PC-3 (cell line): ENCODE measurements around the gene ZMYM3. TPM values are rescaled to one million over a fixed set of nuclear protein-coding genes. Genes with fewer than 3 reads are reported as not detected.

ENCODE experiments used
- ATAC-seq: fragments of 200-7000 bp; cut with Tn5 transposase; 2 replicates; pipeline ENCODE4 v1.9.1; 2020; ENCODE audit warnings: mild to moderate bottlenecking, moderate library complexity
- BruUV-seq: library from RNA; stranded (reverse); fragments of 400-500 nt; replicated peaks from 2 replicates; lab custom pipeline; 2021; lab: Mats Ljungman, UMichigan
- CTCF ChIA-PET: fragments of 300-600 bp; sonication (Branson Sonifier 250); formaldehyde crosslinking; loops from one replicate; lab custom pipeline; 2022; ENCODE audit warnings: antibody characterized with exemption; lab: Charles Lee
- POLR2A ChIA-PET: fragments of 300-600 bp; sonication (Branson Sonifier 250); formaldehyde crosslinking; loops from one replicate; lab custom pipeline; 2022; ENCODE audit warnings: antibody characterized with exemption; ENCODE audit not compliant: unreplicated experiment; lab: Charles Lee
- DNase-seq: peaks from one replicate; pipeline ENCODE4 v3.0.0-alpha.2; 2015
- H2AFZ ChIP-seq: fragments of 300-600 bp; sonication (generic); 2 replicates; pipeline ENCODE4 v1.6.0; 2016; ENCODE audit warnings: antibody characterized with exemption, low read length
- H3F3A ChIP-seq: fragments of 300-600 bp; sonication (generic); one replicate; pipeline ENCODE4 v1.6.0; 2017; ENCODE audit warnings: antibody characterized with exemption, low read length, control low read depth, mild to moderate bottlenecking; ENCODE audit not compliant: unreplicated experiment
- H3K27ac ChIP-seq: fragments of 300-600 bp; sonication (generic); 2 replicates; pipeline ENCODE4 v1.5.1; 2016; ENCODE audit warnings: mild to moderate bottlenecking, low read length
- H3K27me3 ChIP-seq: fragments of 300-600 bp; sonication (generic); 2 replicates; pipeline ENCODE4 v1.6.1; 2016; ENCODE audit warnings: low read length, mixed read lengths
- H3K36me3 ChIP-seq: fragments of 300-600 bp; sonication (generic); 2 replicates; pipeline ENCODE4 v1.6.1; 2016; ENCODE audit warnings: low read depth, mixed run types, low read length, mixed read lengths
- H3K4me1 ChIP-seq: fragments of 300-600 bp; sonication (generic); 2 replicates; pipeline ENCODE4 v1.5.1; 2016; ENCODE audit warnings: low read length; ENCODE audit not compliant: insufficient read depth
- H3K4me2 ChIP-seq: fragments of 300-600 bp; sonication (generic); 2 replicates; pipeline ENCODE4 v1.6.0; 2016; ENCODE audit warnings: low read length
- H3K4me3 ChIP-seq: fragments of 300-600 bp; sonication (generic); 2 replicates; pipeline ENCODE4 v1.5.1; 2016; ENCODE audit warnings: mild to moderate bottlenecking, low read length, mixed read lengths
- H3K79me2 ChIP-seq: fragments of 300-600 bp; sonication (generic); 2 replicates; pipeline ENCODE4 v1.6.1; 2017; ENCODE audit warnings: low read length, mixed read lengths
- H3K9ac ChIP-seq: fragments of 300-600 bp; sonication (generic); 2 replicates; pipeline ENCODE4 v1.6.0; 2016; ENCODE audit warnings: mild to moderate bottlenecking, low read length
- H3K9me2 ChIP-seq: fragments of 300-600 bp; sonication (generic); replicated peaks from 2 replicates; pipeline ENCODE4 v1.6.1; 2016; ENCODE audit warnings: mixed run types, low read length, mixed read lengths
- H3K9me3 ChIP-seq: fragments of 300-600 bp; sonication (generic); 2 replicates; pipeline ENCODE4 v1.6.1; 2016; ENCODE audit warnings: low read length, mixed read lengths
- H4K20me1 ChIP-seq: fragments of 300-600 bp; sonication (generic); 2 replicates; pipeline ENCODE4 v1.6.1; 2016; ENCODE audit warnings: low read length, mixed read lengths
- EZH2 ChIP-seq: fragments of 300-600 bp; sonication (generic); IDR thresholded peaks from one replicate; pipeline ENCODE4 v1.6.1; 2017; ENCODE audit warnings: antibody characterized with exemption, mild to moderate bottlenecking, low read length; ENCODE audit not compliant: unreplicated experiment
- EZH2phosphoT487 ChIP-seq: fragments of 300-600 bp; sonication (generic); IDR thresholded peaks from 2 replicates; pipeline ENCODE4 v1.6.1; 2018; ENCODE audit warnings: mild to moderate bottlenecking, antibody characterized with exemption, low read length, borderline replicate concordance
- intact Hi-C: fragments of 100-400 bp; cut with micrococcal nuclease; formaldehyde crosslinking; loops from 2 replicates; pipeline ENCODE4 v1.9.0; 2023
- total RNA-seq: library from RNA; depleted of rRNA; stranded (reverse); fragments of >200 nt; gene quantifications from 2 replicates; pipeline ENCODE4 v1.2.3, GENCODE V29; 2014
- TF ChIP-seq, protein P1 (sequence below): fragments of 300-600 bp; sonication (generic); conservative IDR thresholded peaks from 2 replicates; pipeline ENCODE4 v1.5.1; 2017; ENCODE audit warnings: antibody characterized with exemption, low read depth, mild to moderate bottlenecking, low read length

ZMYM3 gene
- total RNA-seq, 1 experiment from 2014 or later: 23.5 TPM

DNA sequence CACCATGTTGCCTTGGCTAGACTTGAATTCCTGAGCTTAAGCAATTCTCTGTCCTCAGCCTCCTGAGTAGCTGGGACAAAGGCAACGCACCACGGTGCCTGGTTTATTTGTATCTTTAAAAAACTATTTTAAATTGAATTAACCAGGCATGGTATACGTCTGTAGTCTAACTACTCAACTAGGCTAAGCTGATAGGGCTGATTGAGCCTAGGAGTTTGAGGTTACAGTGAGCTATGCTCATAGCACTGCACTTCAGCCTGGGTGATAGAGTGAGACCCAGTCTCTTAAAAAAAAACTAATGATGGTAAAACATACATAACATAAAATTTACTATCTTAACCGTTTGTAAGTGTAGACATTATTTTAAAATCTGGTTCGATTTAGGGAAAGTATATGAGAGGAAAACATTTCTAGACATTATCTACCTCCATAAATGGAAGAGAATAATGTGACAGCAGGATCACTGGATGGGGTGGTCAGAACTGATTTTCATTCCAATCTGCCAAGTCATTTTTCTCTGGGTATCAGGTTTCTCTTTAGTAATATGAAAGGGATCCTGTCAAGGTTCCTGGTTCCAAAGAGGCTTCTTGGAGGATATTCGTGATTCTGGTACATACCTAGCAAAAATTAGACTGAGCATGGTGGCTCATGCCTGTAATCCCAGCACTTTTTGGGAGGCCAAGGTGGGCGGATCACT lies 38.9 kb upstream of the ZMYM3 start:
- no TSS peak for BruUV-seq
- ATAC-seq (peak; percentile 54; the same call in 1 of the 2 replicates), DNase-seq (peak; percentile 64)
- TF ChIP-seq EZH2phosphoT487 (no peak), EZH2 (no peak)
- TF ChIP-seq, protein P1, sequence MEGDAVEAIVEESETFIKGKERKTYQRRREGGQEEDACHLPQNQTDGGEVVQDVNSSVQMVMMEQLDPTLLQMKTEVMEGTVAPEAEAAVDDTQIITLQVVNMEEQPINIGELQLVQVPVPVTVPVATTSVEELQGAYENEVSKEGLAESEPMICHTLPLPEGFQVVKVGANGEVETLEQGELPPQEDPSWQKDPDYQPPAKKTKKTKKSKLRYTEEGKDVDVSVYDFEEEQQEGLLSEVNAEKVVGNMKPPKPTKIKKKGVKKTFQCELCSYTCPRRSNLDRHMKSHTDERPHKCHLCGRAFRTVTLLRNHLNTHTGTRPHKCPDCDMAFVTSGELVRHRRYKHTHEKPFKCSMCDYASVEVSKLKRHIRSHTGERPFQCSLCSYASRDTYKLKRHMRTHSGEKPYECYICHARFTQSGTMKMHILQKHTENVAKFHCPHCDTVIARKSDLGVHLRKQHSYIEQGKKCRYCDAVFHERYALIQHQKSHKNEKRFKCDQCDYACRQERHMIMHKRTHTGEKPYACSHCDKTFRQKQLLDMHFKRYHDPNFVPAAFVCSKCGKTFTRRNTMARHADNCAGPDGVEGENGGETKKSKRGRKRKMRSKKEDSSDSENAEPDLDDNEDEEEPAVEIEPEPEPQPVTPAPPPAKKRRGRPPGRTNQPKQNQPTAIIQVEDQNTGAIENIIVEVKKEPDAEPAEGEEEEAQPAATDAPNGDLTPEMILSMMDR: no peak
- Histone ChIP-seq H3K4me2 (no peak overlapping the region), H3K27ac (no peak overlapping the region), H3F3A (no peaks in the 10 kb centered on the region), H3K79me2 (peaks cover 42% of the 10 kb centered on the region), H3K9me2 (no peaks in the 10 kb centered on the region), H3K4me1 (peaks cover 15% of the 10 kb centered on the region), H3K9ac (no peak overlapping the region), H3K36me3 (peaks cover 59% of the 10 kb centered on the region), H4K20me1 (peaks cover 16% of the 10 kb centered on the region; the same call in 1 of the 2 replicates), H3K9me3 (no peaks in the 10 kb centered on the region), H2AFZ (no peak overlapping the region), H3K4me3 (no peak overlapping the region), H3K27me3 (no peaks in the 10 kb centered on the region)
- ChIA-PET POLR2A (interaction anchor here (0.6 to 0.9 kb wide), 2 partner anchors 10 to 73 kb away, joined by 3 to 8 read pairs; partner anchors contain the start of genes NONO and TAF1), CTCF (interaction anchor here (0.6 kb wide), 1 partner anchor 729 kb away, joined by 3 read pairs; no protein-coding TSS in a partner anchor)
- intact Hi-C loops: no loop called here

DNA sequence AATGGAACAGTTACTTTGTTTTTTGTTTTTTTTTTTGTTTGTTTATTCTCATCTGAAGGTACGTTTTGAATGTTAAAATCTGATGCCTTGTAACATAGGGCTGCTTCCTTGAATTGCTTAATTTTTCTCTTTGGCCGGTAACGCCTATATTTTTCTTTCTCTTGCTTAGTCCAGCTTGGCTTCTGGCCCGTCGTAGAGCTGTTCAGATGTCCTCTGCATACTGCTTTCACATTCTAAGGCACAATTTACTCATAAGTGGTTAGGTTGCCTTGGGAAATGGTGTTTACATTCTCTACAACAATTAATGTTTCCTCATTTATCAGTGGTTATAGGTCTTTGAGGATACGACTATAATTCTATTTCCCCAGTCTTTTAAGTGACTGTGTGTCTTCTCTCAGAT lies 37.4 kb upstream of the ZMYM3 start:
- no peak overlapping the region for H3K9ac ChIP-seq
- no peak overlapping the region for H3K27ac ChIP-seq
- ChIA-PET POLR2A (no interaction called here), CTCF (no interaction called here)
- H3K79me2 ChIP-seq: peaks cover 56% of the 10 kb centered on the region
- no peak overlapping the region for H2AFZ ChIP-seq
- no peaks in the 10 kb centered on the region for H3K9me3 ChIP-seq
- intact Hi-C loops: no loop called here
- H3F3A ChIP-seq: no peaks in the 10 kb centered on the region
- H3K36me3 ChIP-seq: peaks cover 47% of the 10 kb centered on the region; the same call in 1 of the 2 replicates
- H3K27me3 ChIP-seq: no peaks in the 10 kb centered on the region
- no peak overlapping the region for H3K4me3 ChIP-seq
- H4K20me1 ChIP-seq: peaks cover 20% of the 10 kb centered on the region
- DNase-seq (no peak), ATAC-seq (no peak)
- BruUV-seq: no TSS peak
- TF ChIP-seq EZH2 (no peak), EZH2phosphoT487 (no peak)
- TF ChIP-seq, protein P1: no peak
- no peak overlapping the region for H3K4me2 ChIP-seq
- peaks cover 15% of the 10 kb centered on the region for H3K4me1 ChIP-seq
- no peaks in the 10 kb centered on the region for H3K9me2 ChIP-seq

DNA sequence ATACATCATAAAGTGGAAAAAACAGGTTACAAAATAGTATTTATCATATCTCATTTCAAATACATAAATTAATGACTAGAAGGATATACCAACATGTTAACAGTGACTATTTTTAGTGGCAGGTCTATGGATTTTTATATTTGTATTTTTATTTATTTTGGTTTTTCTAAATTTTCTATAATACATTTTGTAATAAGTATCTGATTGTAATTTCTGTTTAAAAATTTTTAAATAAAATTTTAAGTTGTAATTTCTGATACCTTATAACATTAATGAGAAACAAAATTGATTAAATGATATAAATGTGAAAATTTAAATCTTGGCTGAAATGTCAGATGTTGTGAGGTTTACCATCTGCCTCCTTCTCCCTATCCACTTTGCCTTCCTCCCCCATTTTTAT lies 32.0 kb upstream of the ZMYM3 start:
- TF ChIP-seq EZH2phosphoT487 (no peak), EZH2 (no peak)
- TF ChIP-seq, protein P1: no peak
- intact Hi-C loops: loop anchor here (2.0 to 10.0 kb wide), 2 partner anchors 81 to 101 kb away; partner anchors contain the start of gene TAF1
- H2AFZ ChIP-seq: no peak overlapping the region
- ChIA-PET POLR2A (no interaction called here), CTCF (no interaction called here)
- peaks cover 37% of the 10 kb centered on the region for H4K20me1 ChIP-seq
- peaks cover 29% of the 10 kb centered on the region for H3K36me3 ChIP-seq
- no peak for ATAC-seq
- 0 out of 2 replicates have a peak, but pooled peaks cover 2% of the 10 kb centered on the region for H3K9me2 ChIP-seq
- H3K9me3 ChIP-seq: no peaks in the 10 kb centered on the region
- H3K9ac ChIP-seq: peak overlapping the region; percentile 98; the same call in 1 of the 2 replicates
- H3K4me1 ChIP-seq: peaks cover 7% of the 10 kb centered on the region
- H3K4me2 ChIP-seq: peak overlapping the region; percentile 99
- no peaks in the 10 kb centered on the region for H3K27me3 ChIP-seq
- BruUV-seq: no TSS peak
- no peak overlapping the region for H3K27ac ChIP-seq
- no peaks in the 10 kb centered on the region for H3F3A ChIP-seq
- no peak for DNase-seq
- peak overlapping the region; percentile 94 for H3K4me3 ChIP-seq
- H3K79me2 ChIP-seq: peaks cover 73% of the 10 kb centered on the region
